ENCODE results near the gene GAB2.
"Not testable (repeated sequence)": the region's sequence is repeated elsewhere in the genome, so short reads cannot be mapped to it uniquely, and the experiment has no call there.

Gene GAB2

GRCh38 chr11:78229106-78229505 is 188.5 kb downstream of the GAB2 start:
- H3K27ac ChIP-seq = no peak overlapping the region
- no peak for TF ChIP-seq CTCF (conservative IDR thresholded peaks at IDR 0.05)
- TF ChIP-seq ZFX (IDR thresholded peaks at IDR 0.05) = no peak

- H3K27ac ChIP-seq = no peak overlapping the region
- TF ChIP-seq CTCF (conservative IDR thresholded peaks at IDR 0.05) = peak; percentile 71
- TF ChIP-seq ZFX (IDR thresholded peaks at IDR 0.05) = no peak
Observed at GRCh38 chr11:78228467-78228866, 189.2 kb downstream of the GAB2 start.

GRCh38 chr11:78227921-78228320 is 189.7 kb downstream of the GAB2 start:
- no peak overlapping the region for H3K27ac ChIP-seq
- TF ChIP-seq CTCF (conservative IDR thresholded peaks at IDR 0.05) = no peak
- TF ChIP-seq ZFX (IDR thresholded peaks at IDR 0.05) = no peak

- TF ChIP-seq CTCF (conservative IDR thresholded peaks at IDR 0.05) (no peak), ZFX (IDR thresholded peaks at IDR 0.05) (no peak)
- no peak overlapping the region for H3K27ac ChIP-seq
Observed at GRCh38 chr11:78226684-78227680, 190.6 kb downstream of the GAB2 start.

- TF ChIP-seq ZFX (IDR thresholded peaks at IDR 0.05) = no peak
- no peak for TF ChIP-seq CTCF (conservative IDR thresholded peaks at IDR 0.05)
- no peak overlapping the region for H3K27ac ChIP-seq
Observed at GRCh38 chr11:78224906-78225420, 192.7 kb downstream of the GAB2 start.

GRCh38 chr11:78224506-78224905 is 193.1 kb downstream of the GAB2 start:
- no peak for TF ChIP-seq CTCF (conservative IDR thresholded peaks at IDR 0.05)
- no peak overlapping the region for H3K27ac ChIP-seq

- H3K27ac ChIP-seq = no peak overlapping the region
- no peak for TF ChIP-seq ZFX (IDR thresholded peaks at IDR 0.05)
- TF ChIP-seq CTCF (conservative IDR thresholded peaks at IDR 0.05) = no peak
Observed at GRCh38 chr11:78223320-78223954, 194.2 kb downstream of the GAB2 start.

GRCh38 chr11:78222726-78223125 is 194.9 kb downstream of the GAB2 start:
- H3K27ac ChIP-seq = not testable (repeated sequence)
